HepG2 (cell line): ENCODE results near the gene CAMK1D. TPM values are rescaled to one million over a fixed set of nuclear protein-coding genes. Genes with fewer than 3 reads are reported as not detected.

Experiments
- ATAC-seq: fragments of 200-7000 bp; cut with Tn5 transposase; 3 replicates; pipeline ENCODE4 v1.9.1; 2020; ENCODE audit warnings: mild to moderate bottlenecking, moderate library complexity
- BruUV-seq: library from RNA; stranded (reverse); fragments of 400-500 nt; replicated peaks from 2 replicates; lab custom pipeline; 2021; lab: Mats Ljungman, UMichigan
- CTCF ChIA-PET: fragments of 300-600 bp; formaldehyde crosslinking; extraction: SDS; loops from one replicate; lab custom pipeline; 2021; ENCODE audit warnings: low total read pairs, inconsistent platforms, low intra/inter-chr PET ratio; lab: Yijun Ruan, JAX
- POLR2A ChIA-PET: fragments of 350-600 bp; sonication (Branson Sonifier 250); formaldehyde crosslinking; loops from one replicate; lab custom pipeline; 2020; ENCODE audit warnings: antibody characterized with exemption, inconsistent platforms; lab: Yijun Ruan, JAX
- DNase-seq: peaks from one replicate; pipeline ENCODE4 v3.0.0-alpha.2; 2015; ENCODE audit warnings: low spot score
- FAIRE-seq: peaks from 3 replicates; lab custom pipeline; 2011; peaks lifted over from hg19 to GRCh38; lab: Jason Lieb, UNC
- H2AFZ ChIP-seq: one replicate; pipeline ENCODE4 v1.6.1; 2011; ENCODE audit warnings: low read length, inconsistent platforms
- H3K27ac ChIP-seq: fragments of 300-600 bp; 3 replicates; pipeline ENCODE4 v1.8.0; 2011; ENCODE audit warnings: mixed run types, mild to moderate bottlenecking, mixed read lengths, low read length, inconsistent platforms; ENCODE audit not compliant: insufficient read depth; ENCODE audit errors: extremely low read length
- H3K27me3 ChIP-seq, 2 experiments: fragments of 200-600 bp in 1 of 2; 2 replicates in 1 of 2; 3 replicates in 1 of 2; pipeline versions ENCODE4 v1.6.0 to v1.8.0; 2011; ENCODE audit warnings: low read length in 2 of 2, mild to moderate bottlenecking in 2 of 2, moderate library complexity in 2 of 2, inconsistent platforms in 1 of 2; ENCODE audit not compliant: insufficient read depth in 2 of 2, control insufficient read depth in 1 of 2
- H3K36me3 ChIP-seq, 2 experiments: fragments of 200-600 bp in 1 of 2; replicated peaks in 1 of 2; 2 replicates in 1 of 2; 3 replicates in 1 of 2; pipeline versions ENCODE4 v1.5.1 to v1.8.0; 2011; ENCODE audit warnings: low read length in 2 of 2, inconsistent platforms in 1 of 2; ENCODE audit not compliant: insufficient read depth in 2 of 2, control insufficient read depth in 1 of 2
- H3K4me1 ChIP-seq: 2 replicates; pipeline ENCODE4 v1.5.1; 2012; ENCODE audit warnings: low read length, inconsistent platforms; ENCODE audit not compliant: insufficient read depth
- H3K4me2 ChIP-seq: 2 replicates; pipeline ENCODE4 v1.6.0; 2011; ENCODE audit warnings: low read depth, low read length, inconsistent platforms
- H3K4me3 ChIP-seq, 3 experiments: fragments of 200-600 bp in 1 of 3; sonication (generic), shearing (Covaris generic) in 1 of 3; replicated peaks in 1 of 3; 2 replicates each; pipeline ENCODE4 v1.5.1; 2011 to 2016; ENCODE audit warnings: low read length in 3 of 3, inconsistent platforms in 2 of 3, low read depth in 2 of 3, mild to moderate bottlenecking in 2 of 3, control low read depth in 1 of 3, mixed read lengths in 1 of 3; ENCODE audit not compliant: insufficient read depth in 1 of 3
- H3K79me2 ChIP-seq: one replicate; pipeline ENCODE4 v1.6.1; 2011; ENCODE audit warnings: low read length, inconsistent platforms; ENCODE audit not compliant: insufficient read depth
- H3K9ac ChIP-seq: 2 replicates; pipeline ENCODE4 v1.6.0; 2011; ENCODE audit warnings: mild to moderate bottlenecking, low read depth, low read length, inconsistent platforms; ENCODE audit not compliant: insufficient read depth
- H3K9me3 ChIP-seq: 2 replicates; pipeline ENCODE4 v1.5.1; 2012; ENCODE audit warnings: mild to moderate bottlenecking, low read length
- H4K20me1 ChIP-seq: 2 replicates; pipeline ENCODE4 v1.6.0; 2011; ENCODE audit warnings: inconsistent platforms, mild to moderate bottlenecking, low read length, moderate library complexity; ENCODE audit not compliant: insufficient read depth
- BORCS8-MEF2B ChIP-seq: sonication (generic); formaldehyde crosslinking; IDR thresholded peaks from 2 replicates; pipeline ENCODE4 v1.8.0; 2022; ENCODE audit warnings: mild to moderate bottlenecking, missing genetic modification reagents
- EHMT2 ChIP-seq: fragments of 200-600 bp; sonication (generic); IDR thresholded peaks from 2 replicates; pipeline ENCODE4 v1.7.0; 2017; ENCODE audit warnings: antibody characterized with exemption, low read depth, low read length, borderline replicate concordance
- ELF4 ChIP-seq: sonication (generic); formaldehyde crosslinking; IDR thresholded peaks from 2 replicates; pipeline ENCODE4 v1.5.0; 2020; ENCODE audit warnings: missing genetic modification reagents, mild to moderate bottlenecking, moderate library complexity, borderline replicate concordance
- SMAD9 ChIP-seq: sonication (generic); formaldehyde crosslinking; IDR thresholded peaks from 2 replicates; pipeline ENCODE4 v1.5.1; 2020; ENCODE audit warnings: mild to moderate bottlenecking, missing genetic modification reagents
- ZC3H13 ChIP-seq: sonication (generic); formaldehyde crosslinking; IDR thresholded peaks from 2 replicates; pipeline ENCODE4 v1.8.1; 2023; ENCODE audit warnings: mild to moderate bottlenecking, missing genetic modification reagents, moderate library complexity
- ZNF350 ChIP-seq: sonication (generic); formaldehyde crosslinking; IDR thresholded peaks from 2 replicates; pipeline ENCODE4 v1.4.0; 2020; ENCODE audit warnings: mild to moderate bottlenecking, low read depth, missing genetic modification reagents, borderline replicate concordance
- ZNF674 ChIP-seq: sonication (generic); formaldehyde crosslinking; IDR thresholded peaks from 2 replicates; pipeline ENCODE4 v1.5.0; 2020; ENCODE audit warnings: low read depth, mild to moderate bottlenecking, missing genetic modification reagents
- ZNF777 ChIP-seq: sonication (generic); formaldehyde crosslinking; IDR thresholded peaks from 2 replicates; pipeline ENCODE4 v1.4.0; 2020; ENCODE audit warnings: missing genetic modification reagents
- ZSCAN30 ChIP-seq: sonication (generic); formaldehyde crosslinking; IDR thresholded peaks from 2 replicates; pipeline ENCODE4 v1.5.0; 2020; ENCODE audit warnings: mild to moderate bottlenecking, missing genetic modification reagents
- WGBS: methylation state at CpG from one replicate; pipeline ENCODE4 v1.1.6; 2017; ENCODE audit warnings: low lambda C conversion rate; 5-methylcytosine and 5-hydroxymethylcytosine counted together
- in situ Hi-C: cut with HindIII; loops from 2 replicates; pipeline ENCODE4 v1.10.0; 2017; ENCODE audit warnings: low pct_unique_long_range_greater_than_20kb; ENCODE audit not compliant: extremely low pct_ligation_motif_present
- intact Hi-C: fragments of 100-400 bp; cut with micrococcal nuclease; formaldehyde crosslinking; loops from one replicate; pipeline ENCODE4 v1.10.0; 2022; ENCODE audit not compliant: unreplicated experiment
- polyA plus RNA-seq, 8 experiments: library from polyadenylated mRNA; depleted of rRNA in 3 of 8; stranded (reverse) in 7 of 8; unstranded in 1 of 8; fragments of >200 nt; fragmentation: Illumina TruSeq in 4 of 8; extraction: Trizol in 4 of 8; gene quantifications; 2 replicates each; pipeline versions ENCODE4 v1.2.1 to v1.2.3, GENCODE V29; 2011 to 2016; ENCODE audit warnings: low read depth in 4 of 8, missing spikeins in 1 of 8, mixed read lengths in 1 of 8; ENCODE audit not compliant: insufficient read depth in 1 of 8
- total RNA-seq, 5 experiments: library from RNA; depleted of rRNA; stranded (reverse); fragments of >200 nt; fragmentation: Illumina TruSeq; extraction: Trizol; gene quantifications; 2 replicates each; pipeline ENCODE4 v1.2.3, GENCODE V29; 2016; ENCODE audit warnings: low read depth in 1 of 5
- TF ChIP-seq, protein P1 (sequence below): sonication (generic); formaldehyde crosslinking; IDR thresholded peaks from 2 replicates; pipeline ENCODE4 v1.5.0; 2020; ENCODE audit warnings: mild to moderate bottlenecking, missing genetic modification reagents, borderline replicate concordance
- TF ChIP-seq, protein P2 (sequence below): sonication (generic); formaldehyde crosslinking; IDR thresholded peaks from 2 replicates; pipeline ENCODE4 v1.4.0; 2020; ENCODE audit warnings: missing genetic modification reagents, mild to moderate bottlenecking, borderline replicate concordance
- TF ChIP-seq, protein P3 (sequence below): sonication (generic); formaldehyde crosslinking; IDR thresholded peaks from 2 replicates; pipeline ENCODE4 v1.5.1; 2020; ENCODE audit warnings: missing genetic modification reagents, mild to moderate bottlenecking, borderline replicate concordance
- TF ChIP-seq, protein P4 (sequence below): sonication (generic); formaldehyde crosslinking; IDR thresholded peaks from 2 replicates; pipeline ENCODE4 v1.5.0; 2020; ENCODE audit warnings: mild to moderate bottlenecking, missing genetic modification reagents
- TF ChIP-seq, protein P5 (sequence below): sonication (generic); formaldehyde crosslinking; conservative IDR thresholded peaks from 2 replicates; pipeline ENCODE4 v1.8.1; 2023; ENCODE audit warnings: missing genetic modification reagents

Gene CAMK1D
- total and polyA plus RNA-seq, 2 of the 13 experiments (the other 11 are each of a cell fraction or from before 2014, with no cell fraction given) = under 0.01 TPM; not detected in 1

DNA sequence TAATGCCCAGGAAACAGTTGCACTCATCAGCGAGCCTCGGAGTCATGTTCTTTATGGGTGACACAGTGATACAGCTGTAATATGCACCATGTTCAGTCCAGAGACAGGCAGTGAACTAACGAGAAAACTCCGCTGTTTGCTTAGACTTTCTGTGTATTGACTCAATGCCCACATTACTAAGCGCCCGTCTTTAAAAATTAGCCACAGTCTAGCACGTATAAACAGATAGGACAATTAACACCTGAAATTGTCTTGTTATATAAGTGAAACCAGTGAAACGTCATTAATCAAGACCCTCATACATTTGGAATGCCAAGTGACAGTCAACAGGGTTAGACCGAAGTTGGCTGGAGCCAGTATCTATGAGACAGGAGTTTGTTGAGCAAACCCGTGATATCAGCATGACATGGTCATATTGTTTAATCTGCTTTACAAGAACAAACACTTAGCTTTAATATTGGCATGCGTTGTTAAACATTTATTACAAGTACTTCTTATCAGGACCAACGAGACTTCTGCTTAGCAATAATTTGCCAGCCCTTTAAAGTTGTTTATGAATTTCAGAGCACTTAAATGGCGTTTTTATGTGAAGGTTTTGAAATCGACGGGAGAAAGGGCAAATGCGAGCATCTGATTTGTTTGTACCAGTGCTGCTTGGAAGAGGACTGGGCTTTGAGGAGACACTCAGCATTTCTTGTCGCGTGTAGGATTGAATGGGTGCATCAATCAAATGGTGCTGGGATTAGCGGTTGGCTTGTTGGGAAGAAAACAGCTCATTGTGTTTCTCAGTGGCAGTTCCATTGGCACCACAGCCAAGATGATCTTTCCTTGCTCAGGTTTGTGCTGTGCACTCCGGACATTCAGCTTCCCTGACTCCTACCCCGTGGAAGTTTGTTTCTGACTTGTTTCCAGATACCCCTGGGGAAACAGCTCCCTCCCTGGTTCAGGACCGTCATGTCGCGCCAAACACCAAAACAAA lies 56.3 kb downstream of the CAMK1D start:
- ChIA-PET POLR2A (no interaction called here), CTCF (no interaction called here)
- no peak for ATAC-seq
- in situ Hi-C loops (no loop called here), intact Hi-C loops (no loop called here)
- no peaks in the 10 kb centered on the region for H3K36me3 ChIP-seq
- no peak overlapping the region for H2AFZ ChIP-seq
- DNase-seq = no peak
- no peak overlapping the region for H3K27ac ChIP-seq
- no peaks in the 10 kb centered on the region for H3K9me3 ChIP-seq
- peaks cover 2 to 5% of the 10 kb centered on the region in 2 experiments; a peak in 2 of 5 replicates for H3K27me3 ChIP-seq
- peaks cover 6% of the 10 kb centered on the region; the same call in 1 of the 2 replicates for H3K4me1 ChIP-seq
- no peak for FAIRE-seq
- no peaks in the 10 kb centered on the region for H4K20me1 ChIP-seq
- no peak overlapping the region for H3K9ac ChIP-seq
- no TSS peak for BruUV-seq
- WGBS = 33% methylated on average over 23 of the region's 24 CpGs
- no peaks in the 10 kb centered on the region for H3K79me2 ChIP-seq
- H3K4me3 ChIP-seq = no peak overlapping the region
- no peak overlapping the region for H3K4me2 ChIP-seq
- TF ChIP-seq ZC3H13 (CRISPR knock-in tag) (no peak), ZNF350 (CRISPR knock-in tag) (no peak), BORCS8-MEF2B (CRISPR knock-in tag) (no peak), SMAD9 (CRISPR knock-in tag) (no peak), ELF4 (CRISPR knock-in tag) (no peak), ZSCAN30 (CRISPR knock-in tag) (no peak), ZNF674 (CRISPR knock-in tag) (no peak), ZNF777 (no peak), EHMT2 (no peak)
- TF ChIP-seq, protein P1, sequence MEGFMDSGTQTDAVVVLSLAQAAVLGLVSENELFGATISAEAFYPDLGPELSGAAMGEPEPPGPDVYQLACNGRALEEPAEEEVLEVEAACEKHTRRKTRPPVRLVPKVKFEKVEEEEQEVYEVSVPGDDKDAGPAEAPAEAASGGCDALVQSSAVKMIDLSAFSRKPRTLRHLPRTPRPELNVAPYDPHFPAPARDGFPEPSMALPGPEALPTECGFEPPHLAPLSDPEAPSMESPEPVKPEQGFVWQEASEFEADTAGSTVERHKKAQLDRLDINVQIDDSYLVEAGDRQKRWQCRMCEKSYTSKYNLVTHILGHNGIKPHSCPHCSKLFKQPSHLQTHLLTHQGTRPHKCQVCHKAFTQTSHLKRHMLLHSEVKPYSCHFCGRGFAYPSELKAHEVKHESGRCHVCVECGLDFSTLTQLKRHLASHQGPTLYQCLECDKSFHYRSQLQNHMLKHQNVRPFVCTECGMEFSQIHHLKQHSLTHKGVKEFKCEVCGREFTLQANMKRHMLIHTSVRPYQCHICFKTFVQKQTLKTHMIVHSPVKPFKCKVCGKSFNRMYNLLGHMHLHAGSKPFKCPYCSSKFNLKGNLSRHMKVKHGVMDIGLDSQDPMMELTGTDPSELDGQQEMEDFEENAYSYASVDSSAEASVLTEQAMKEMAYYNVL = no peak
- TF ChIP-seq, protein P2, sequence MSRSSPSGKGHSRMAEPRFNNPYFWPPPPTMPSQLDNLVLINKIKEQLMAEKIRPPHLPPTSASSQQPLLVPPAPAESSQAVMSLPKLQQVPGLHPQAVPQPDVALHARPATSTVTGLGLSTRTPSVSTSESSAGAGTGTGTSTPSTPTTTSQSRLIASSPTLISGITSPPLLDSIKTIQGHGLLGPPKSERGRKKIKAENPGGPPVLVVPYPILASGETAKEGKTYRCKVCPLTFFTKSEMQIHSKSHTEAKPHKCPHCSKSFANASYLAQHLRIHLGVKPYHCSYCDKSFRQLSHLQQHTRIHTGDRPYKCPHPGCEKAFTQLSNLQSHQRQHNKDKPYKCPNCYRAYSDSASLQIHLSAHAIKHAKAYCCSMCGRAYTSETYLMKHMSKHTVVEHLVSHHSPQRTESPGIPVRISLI (CRISPR knock-in tag) = no peak
- TF ChIP-seq, protein P3, sequence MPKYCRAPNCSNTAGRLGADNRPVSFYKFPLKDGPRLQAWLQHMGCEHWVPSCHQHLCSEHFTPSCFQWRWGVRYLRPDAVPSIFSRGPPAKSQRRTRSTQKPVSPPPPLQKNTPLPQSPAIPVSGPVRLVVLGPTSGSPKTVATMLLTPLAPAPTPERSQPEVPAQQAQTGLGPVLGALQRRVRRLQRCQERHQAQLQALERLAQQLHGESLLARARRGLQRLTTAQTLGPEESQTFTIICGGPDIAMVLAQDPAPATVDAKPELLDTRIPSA (CRISPR knock-in tag) = no peak
- TF ChIP-seq, protein P4, sequence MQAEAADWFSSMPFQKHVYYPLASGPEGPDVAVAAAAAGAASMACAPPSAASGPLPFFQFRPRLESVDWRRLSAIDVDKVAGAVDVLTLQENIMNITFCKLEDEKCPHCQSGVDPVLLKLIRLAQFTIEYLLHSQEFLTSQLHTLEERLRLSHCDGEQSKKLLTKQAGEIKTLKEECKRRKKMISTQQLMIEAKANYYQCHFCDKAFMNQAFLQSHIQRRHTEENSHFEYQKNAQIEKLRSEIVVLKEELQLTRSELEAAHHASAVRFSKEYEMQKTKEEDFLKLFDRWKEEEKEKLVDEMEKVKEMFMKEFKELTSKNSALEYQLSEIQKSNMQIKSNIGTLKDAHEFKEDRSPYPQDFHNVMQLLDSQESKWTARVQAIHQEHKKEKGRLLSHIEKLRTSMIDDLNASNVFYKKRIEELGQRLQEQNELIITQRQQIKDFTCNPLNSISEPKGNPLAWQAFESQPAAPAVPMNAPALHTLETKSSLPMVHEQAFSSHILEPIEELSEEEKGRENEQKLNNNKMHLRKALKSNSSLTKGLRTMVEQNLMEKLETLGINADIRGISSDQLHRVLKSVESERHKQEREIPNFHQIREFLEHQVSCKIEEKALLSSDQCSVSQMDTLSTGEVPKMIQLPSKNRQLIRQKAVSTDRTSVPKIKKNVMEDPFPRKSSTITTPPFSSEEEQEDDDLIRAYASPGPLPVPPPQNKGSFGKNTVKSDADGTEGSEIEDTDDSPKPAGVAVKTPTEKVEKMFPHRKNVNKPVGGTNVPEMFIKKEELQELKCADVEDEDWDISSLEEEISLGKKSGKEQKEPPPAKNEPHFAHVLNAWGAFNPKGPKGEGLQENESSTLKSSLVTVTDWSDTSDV (CRISPR knock-in tag) = no peak
- TF ChIP-seq, protein P5, sequence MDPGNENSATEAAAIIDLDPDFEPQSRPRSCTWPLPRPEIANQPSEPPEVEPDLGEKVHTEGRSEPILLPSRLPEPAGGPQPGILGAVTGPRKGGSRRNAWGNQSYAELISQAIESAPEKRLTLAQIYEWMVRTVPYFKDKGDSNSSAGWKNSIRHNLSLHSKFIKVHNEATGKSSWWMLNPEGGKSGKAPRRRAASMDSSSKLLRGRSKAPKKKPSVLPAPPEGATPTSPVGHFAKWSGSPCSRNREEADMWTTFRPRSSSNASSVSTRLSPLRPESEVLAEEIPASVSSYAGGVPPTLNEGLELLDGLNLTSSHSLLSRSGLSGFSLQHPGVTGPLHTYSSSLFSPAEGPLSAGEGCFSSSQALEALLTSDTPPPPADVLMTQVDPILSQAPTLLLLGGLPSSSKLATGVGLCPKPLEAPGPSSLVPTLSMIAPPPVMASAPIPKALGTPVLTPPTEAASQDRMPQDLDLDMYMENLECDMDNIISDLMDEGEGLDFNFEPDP (CRISPR knock-in tag) = no peak
